Activated effector memory CD4-positive, alpha-beta T cell treated with Interleukin-2 at 50 U/mL for 16 hours (primary cell): Measurements from ENCODE around the gene RPS29.
A peak's percentile ranks its signal among the peaks of the same experiment; 100 is the strongest.
"Not testable (repeated sequence)": the region's sequence is repeated elsewhere in the genome, so short reads cannot be mapped to it uniquely, and the experiment has no call there.

Experiments
- DNase-seq: peaks from one replicate; pipeline ENCODE4 v3.0.0-alpha.2; 2020

The RPS29 gene

DNA sequence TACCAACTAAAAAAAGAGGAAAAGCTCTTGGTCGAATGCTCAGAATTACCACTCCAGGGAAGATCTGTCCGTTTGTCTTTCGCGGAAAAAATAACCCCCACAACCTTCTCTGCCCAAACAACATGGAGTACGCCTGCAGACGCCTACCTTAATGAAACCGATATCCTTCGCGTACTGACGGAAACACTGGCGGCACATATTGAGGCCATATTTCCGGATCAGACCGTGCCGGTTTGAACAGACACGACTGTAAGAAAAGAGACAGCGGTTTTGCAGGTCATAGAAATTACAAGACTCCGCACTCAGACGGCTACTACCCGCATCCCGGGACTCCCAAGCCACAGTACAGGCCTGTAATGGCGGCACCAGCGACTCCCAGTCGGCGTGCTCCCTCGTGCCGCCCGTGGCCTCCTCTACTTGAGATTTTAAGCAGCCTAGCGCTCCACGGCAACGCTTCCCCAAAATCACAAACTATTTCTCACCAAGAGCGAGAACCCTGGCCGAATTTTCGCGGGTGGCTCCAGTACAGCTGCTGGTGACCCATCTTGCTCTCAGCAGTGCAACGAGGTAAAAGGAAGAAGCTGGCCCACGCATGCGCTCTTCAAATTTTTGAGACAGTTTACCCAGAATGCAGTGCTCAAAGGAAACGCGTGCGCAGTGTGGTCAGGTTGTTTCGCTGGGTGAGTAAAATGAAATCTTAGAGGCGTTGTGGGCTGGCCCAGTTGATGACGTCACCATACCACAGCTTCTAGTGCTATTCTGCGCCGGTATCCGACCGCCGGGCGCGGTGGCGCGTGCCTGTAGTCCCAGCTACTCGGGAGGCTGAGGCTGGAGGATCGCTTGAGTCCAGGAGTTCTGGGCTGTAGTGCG, at the start of gene RPS29:
Gene RPS29 (minus strand): TSS at position 578 of the 870 bp plus-strand sequence. CDS start 34 bp downstream, at position 544.
- peak; percentile 97 for DNase-seq

DNA sequence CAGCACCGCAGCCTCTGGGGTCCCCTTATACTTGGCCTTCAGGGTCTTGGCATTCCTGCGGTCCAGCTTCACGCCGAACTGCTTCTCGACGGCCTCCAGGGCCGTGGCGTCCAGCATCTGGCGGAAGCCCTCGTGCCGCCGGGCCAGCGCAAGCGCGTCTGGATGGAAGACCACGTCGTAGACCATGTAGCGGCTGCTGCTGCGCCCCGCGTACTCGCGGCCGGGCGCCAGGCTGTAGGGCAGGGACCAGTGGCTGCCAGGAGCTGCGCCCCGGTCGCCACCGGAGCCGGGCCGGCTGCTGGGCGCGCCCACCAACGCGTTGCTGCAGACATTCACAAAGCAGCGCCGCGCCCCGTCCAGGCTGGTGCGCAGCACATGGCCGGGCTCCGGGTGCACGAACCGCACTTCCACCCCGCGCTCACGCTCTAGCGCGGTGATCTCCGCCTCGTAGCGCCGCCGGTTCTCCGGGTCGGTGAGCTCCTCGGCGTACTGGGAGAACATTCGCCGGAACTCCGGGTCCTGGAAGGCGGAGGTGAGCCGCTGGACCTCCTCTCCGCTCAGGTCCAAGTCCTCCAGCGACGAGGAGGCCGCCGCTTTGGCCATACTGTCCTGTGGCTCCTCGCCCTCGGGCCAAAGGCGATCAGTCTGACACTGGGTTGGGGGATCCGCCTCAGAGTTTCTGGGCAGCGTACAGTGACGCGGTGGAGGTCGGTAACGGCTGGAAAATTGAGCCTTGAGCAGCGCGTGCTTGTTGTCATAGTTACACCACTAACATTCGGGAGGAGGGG, 48.6 kb upstream of the RPS29 start, which contains the start of gene DNAAF2:
Gene DNAAF2 (minus strand): TSS at position 698 of the 788 bp plus-strand sequence. CDS start 95 bp downstream, at position 603.
- peak; percentile 53 for DNase-seq

DNA sequence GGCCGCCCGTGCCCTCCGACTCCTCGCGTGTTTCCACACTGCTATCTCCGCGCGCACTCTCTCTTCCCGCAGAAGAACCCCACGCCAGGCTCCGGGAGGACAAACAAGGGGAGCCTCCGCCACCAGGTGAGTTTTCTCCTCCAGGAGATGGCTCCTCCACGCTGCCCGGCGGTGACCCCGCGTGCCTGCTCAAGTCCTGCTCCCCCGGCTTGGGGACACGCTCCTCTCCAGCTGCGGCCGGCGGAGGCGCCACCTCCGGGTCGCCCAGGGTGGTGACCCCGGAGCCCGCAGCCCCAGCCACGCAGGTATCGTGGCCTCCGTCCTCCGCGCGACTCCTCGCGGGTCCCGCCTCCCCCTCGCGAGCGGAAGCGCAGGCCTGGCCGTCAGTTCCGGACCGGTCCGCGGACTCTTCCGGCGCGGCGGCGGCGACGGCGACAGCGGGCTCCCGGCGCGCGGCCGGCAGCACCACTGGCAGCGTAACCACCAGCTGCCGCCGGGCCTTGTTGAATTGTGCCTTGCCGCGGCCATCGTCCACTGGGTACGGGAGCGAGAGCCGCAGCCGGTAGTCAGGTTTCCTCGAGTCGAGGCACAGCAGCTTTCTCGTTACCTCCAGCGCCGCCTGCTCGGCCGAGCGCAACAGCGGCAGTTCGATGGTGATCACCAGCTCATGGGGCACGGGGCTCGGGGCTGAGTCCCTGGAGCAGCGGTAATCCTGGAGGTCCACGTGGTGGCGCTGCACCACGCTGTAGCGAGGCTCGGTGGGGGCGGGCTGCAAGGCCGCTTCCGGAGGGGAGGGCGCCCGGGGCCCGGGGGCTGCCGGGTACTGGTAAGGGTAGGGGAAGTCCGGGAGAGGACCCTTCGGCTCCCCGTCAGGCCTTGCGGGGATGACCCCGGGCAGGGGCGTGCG, 47.7 kb upstream of the RPS29 start:
- peak; percentile 90 for DNase-seq

DNA sequence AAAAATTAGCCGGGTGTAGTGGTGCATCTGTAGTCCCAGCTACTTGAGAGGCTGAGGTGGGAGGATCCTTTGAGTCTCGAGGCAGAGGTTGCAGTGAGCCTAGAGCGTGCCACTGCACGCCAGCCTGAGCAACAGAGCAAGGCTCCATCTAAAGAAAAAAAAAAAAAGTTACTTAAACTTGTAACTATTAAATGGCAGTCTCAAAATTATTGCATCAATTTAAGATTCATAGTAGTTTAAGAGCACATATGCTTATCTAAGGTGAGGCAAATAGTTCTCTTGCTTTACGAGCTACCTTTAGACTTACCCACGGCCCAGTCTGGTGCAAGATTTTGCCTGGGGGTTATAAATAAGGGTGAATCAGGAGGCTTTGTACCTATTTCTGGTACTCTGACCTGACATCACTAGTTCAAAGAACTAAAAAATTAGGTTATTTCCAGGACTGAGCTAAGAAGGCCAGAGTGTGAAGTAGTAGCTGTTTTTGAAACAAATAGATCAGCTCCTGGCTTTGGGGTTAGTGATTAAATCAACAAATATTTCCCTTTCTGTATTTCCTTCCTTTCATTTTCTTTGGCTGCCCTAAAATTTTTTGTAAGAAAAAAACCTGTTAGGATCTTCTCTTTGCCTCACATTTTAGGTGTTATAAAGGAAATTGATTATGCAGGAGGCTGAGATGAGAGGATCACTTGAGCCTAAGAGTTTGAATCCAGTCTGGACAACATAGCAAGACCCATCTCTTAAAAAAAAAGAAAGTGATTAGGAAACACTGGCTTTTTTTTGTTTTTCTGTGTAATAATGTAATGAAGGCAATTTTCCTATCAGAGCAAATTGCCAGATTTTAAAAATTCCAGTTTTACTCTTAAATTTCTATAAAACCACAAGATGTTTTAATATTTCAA, 38.0 kb upstream of the RPS29 start:
- DNase-seq = no peak

DNA sequence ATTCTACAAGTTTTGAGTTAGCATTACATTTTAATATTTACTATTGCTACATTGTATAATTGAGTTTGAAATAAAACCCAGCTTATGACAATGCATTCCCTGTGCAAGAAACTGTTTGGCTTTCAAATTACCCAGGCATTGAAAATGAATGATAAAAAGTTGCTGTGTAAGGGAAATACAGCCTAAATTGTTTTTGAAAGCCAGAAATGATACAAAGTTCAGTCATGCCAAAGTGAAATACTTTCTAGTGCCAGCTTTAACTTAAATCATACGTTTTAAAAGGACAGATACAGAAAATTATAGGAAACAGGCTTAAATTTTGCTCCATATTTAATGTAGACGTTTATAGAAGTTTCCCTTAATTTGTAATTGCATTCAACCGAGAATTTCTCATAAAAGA, 37.2 kb upstream of the RPS29 start:
- DNase-seq = no peak

DNA sequence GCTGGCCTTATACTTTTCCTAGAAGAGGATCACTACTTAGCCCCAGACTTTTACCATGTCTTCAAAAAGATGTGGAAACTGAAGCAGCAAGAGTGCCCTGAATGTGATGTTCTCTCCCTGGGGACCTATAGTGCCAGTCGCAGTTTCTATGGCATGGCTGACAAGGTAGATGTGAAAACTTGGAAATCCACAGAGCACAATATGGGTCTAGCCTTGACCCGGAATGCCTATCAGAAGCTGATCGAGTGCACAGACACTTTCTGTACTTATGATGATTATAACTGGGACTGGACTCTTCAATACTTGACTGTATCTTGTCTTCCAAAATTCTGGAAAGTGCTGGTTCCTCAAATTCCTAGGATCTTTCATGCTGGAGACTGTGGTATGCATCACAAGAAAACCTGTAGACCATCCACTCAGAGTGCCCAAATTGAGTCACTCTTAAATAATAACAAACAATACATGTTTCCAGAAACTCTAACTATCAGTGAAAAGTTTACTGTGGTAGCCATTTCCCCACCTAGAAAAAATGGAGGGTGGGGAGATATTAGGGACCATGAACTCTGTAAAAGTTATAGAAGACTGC, 35.9 kb upstream of the RPS29 start:
- no peak for DNase-seq

DNA sequence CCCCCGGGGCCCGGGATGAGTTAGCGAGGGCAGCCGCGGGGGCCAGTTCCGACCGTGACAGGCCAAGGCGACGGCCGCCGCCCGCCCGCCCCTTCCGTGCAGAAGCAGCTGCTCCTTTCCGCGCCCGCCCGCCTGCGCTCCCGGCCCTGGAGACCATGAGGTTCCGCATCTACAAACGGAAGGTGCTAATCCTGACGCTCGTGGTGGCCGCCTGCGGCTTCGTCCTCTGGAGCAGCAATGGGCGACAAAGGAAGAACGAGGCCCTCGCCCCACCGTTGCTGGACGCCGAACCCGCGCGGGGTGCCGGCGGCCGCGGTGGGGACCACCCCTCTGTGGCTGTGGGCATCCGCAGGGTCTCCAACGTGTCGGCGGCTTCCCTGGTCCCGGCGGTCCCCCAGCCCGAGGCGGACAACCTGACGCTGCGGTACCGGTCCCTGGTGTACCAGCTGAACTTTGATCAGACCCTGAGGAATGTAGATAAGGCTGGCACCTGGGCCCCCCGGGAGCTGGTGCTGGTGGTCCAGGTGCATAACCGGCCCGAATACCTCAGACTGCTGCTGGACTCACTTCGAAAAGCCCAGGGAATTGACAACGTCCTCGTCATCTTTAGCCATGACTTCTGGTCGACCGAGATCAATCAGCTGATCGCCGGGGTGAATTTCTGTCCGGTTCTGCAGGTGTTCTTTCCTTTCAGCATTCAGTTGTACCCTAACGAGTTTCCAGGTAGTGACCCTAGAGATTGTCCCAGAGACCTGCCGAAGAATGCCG, 35.1 kb upstream of the RPS29 start:
- DNase-seq = peak; percentile 57

DNA sequence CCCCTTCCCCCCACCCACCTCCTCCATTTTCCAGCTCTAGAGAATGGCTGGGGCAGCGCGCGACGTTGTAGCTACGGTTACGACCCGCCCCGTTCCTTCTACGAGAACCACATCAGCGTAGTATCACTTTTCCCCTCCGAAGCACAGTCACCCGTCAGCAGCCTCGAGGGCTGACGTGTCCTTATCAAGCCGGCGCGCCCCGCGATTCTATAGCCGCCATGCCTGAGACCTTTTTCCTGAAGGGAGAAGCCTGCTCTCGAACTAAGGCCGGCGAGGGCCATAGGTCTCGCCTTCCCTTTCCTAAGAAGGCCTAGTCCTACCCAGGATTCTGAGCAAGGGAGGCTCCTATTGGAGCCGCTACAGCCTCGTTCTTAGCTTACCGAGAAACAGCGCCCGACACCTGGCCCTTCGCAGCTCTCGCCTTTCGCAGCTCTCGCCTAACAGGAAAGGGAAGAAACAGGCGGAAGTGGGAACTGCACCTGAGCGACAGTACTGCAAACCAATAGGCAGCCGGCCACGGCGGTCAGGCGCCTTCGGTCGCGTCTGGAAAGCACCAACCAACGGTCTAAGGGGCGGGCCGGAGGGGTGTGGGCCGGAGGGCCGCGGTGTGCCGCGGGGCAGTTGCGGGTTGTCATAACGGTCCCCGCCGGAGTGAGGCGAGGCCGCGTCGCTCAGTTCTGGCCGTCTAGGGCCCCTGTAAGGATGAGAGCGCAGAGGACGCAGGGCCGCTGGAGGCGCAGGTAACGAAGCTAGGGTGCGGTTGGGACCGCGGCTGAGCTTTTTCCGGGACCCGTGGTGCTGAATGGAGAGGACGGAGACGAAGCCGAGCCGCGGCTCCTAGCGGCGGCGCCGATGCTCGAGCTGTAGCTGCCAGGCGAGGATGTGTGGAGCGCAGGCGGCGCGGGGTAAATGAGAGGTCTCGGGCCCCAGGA, 34.3 kb upstream of the RPS29 start, which contains the start of the genes MGAT2 and RPL36AL:
Gene MGAT2 (plus strand): TSS at position 618 of the 932 bp plus-strand sequence. CDS start 470 bp downstream, outside the sequence.
Gene RPL36AL (minus strand): TSS at position 445 of the 932 bp plus-strand sequence. CDS start 1,522 bp downstream, outside the sequence.
- peak; percentile 92 for DNase-seq

DNA sequence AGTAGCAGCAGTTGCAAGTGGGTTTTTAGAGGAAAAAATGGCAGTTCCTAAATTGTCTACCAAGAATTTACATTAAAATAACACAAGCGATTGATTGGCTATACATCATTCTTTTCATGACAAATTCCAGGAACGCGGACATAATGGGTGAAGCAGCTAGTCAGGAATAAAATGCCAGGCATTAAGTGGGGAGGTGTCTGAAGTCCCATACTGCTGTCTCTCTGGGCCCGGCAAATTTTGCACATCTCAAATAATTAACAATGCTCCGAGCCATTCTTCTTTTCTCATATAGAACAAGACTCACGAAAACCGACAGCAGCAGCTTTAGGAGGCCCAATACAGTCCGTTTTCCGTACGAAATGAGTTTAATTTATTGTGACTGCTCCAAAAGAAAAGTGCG, 33.5 kb upstream of the RPS29 start:
- no peak for DNase-seq

DNA sequence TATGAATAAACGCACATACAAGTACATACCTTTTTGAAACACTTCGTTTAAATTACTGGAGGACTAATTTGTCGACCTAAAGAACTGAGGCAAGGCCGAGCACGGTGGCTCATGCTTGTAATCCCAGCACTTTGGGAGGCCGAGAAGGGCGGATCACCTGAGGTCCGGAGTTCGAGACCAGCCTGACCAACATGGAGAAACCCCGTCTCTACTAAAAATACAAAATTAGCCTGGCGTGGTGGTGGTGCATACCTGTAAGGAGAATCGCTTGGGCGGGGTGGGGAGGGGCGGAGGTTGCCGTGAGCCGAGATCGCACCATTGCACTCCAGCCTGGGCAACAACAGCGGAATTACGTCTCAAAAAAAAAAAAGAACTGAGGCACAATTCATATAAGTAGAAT, 33.1 kb upstream of the RPS29 start:
- DNase-seq = not testable (repeated sequence)

DNA sequence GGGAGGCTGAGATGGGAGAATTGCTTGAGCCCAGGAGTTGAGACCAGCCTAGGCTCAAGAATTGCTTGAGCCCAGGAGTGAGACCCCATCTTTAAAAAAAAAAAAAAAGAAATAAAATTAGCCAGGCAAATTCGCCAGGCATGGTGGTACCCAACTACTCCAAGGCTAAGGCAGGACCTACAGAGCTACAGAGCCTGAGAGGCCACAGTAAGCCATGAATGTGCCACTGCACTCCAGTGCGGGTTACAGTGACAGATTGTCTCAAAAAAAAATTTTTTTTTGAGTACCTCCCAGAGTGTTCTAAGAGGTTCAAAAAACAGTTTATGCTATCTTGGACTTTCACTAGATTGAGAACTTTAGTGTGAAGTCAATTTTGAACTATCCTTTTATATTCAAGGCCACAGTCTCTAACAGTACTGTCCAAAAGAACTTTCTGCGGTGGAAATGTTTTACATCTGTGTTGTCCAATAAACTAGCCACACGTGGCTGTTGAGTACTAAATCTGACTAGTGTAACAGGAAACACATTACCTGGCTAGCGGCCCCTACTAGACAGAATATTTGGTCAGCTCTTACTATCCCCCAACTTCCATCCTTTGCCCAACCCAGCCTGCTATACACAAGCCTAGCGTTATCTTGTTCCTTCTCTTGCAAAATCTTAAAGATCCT, 31.8 kb upstream of the RPS29 start:
- no peak for DNase-seq

DNA sequence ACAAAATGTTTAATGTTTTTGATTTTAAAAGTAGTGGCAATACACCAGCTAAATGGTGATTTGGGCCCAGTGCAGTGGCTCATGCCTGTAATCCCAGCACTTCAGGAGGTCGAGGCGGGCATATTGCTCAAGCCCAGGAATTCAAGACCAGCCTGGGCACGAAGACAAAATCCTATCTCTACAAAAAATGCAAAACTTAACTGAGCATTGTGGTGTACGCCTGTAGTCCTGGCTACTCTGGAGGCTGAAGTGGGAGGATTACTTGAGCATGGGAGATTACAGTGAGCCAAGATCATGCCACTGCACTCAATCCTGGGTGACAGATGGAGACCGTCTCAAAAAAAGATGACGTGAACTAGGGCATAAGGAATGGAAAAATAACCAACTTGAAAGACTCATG, 29.6 kb upstream of the RPS29 start:
- DNase-seq = no peak

DNA sequence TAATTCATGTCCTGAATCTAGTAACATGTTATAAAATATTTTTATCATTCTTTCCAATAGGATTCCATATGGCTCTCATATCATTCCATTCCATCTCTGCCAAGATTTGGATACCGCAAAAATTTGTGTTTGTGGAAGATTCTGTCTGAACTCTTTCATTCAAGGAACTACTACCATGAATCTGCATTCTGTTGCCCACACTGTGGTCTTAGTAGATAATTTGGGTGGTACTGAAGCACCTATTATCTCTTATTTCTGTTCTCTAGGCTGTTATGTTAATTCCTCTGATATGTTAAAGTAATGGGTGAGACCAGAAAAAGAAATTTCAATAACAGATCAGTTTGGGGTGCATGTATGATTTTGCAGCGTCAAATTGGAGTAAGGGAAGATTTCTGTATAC, 28.0 kb upstream of the RPS29 start:
- no peak for DNase-seq

DNA sequence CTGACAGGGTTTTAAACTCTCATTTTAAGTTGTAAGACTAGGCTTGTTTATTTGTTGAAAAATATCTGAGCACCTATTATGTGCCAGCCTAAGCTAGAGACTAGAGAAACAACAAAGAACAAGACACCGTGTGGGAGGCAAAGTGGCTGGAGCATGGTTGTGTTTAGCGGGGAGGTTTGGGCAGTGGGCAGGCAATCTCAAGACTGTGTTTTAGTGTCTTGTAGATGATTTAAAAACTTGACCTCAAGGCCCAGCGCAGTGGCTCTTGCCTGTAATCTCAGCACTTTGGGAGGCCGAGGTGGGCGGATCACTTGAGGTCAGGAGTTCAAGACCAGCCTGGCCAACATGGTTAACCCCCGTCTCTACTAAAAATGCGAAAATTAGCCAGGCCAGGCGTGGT, 26.5 kb upstream of the RPS29 start:
- no peak for DNase-seq

DNA sequence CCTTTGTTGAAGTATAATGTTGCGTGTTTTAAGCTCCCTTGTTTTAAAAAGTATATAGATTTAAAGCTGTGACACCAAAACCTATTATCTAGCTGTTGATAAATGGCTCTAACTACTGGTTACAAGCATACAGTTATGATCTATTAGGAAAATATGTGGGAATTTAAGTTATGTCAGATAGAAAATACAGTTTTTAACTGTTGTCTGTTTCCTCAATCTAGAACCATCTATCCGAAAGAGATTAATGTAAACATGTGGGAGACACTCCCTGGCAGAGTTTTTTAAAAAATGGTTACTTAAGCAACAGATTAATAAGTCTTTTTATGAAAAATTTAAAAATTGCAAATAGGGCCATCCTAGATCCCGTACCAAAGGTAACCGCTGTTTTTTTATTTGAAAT, 26.1 kb upstream of the RPS29 start:
- DNase-seq = no peak

DNA sequence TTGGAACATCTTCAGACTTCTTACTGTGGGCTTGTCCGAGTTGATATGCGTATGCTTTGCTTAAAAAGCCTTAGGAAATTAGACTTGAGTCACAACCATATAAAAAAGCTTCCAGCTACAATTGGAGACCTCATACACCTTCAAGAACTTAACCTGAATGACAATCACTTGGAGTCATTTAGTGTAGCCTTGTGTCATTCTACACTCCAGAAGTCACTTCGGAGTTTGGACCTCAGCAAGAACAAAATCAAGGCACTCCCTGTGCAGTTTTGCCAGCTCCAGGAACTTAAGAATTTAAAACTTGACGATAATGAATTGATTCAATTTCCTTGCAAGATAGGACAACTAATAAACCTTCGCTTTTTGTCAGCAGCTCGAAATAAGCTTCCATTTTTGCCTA, 21.4 kb upstream of the RPS29 start:
- DNase-seq = no peak

DNA sequence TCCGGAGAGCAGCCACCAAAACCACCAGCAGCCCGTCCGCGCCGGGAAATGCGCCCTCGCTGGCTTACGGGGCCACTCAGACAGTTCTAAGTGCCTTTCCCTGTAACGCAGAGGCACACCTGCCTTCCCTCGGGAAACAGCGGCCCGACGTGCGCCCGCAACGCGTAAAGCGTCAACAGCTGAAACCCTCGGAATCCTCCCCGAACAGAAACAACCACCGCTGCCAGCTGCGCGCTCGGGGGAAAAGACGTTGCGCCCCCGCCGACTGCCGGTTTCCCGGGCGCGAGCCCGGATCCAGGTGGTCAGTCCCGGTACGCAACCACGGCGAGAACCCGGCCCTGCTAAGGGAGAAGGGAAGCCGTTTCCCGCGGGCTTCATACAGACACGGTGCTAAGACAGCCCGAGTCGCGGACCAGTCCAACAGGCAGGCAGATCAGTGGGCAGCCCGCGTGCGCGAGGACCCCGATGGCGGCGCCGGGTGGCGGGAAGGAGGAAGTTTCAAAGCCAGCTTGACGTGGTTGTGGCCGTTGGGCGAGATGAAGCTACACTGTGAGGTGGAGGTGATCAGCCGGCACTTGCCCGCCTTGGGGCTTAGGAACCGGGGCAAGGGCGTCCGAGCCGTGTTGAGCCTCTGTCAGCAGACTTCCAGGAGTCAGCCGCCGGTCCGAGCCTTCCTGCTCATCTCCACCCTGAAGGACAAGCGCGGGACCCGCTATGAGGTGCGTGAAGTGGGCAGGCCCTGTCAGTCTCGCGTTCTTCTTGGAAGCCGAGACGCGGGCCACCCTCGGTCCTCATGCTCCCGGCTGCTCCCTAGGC, 12.5 kb upstream of the RPS29 start, which contains the start of gene LRR1:
Gene LRR1 (plus strand): TSS at position 456 of the 816 bp plus-strand sequence. CDS start 81 bp downstream, at position 537.
- peak; percentile 87 for DNase-seq

DNA sequence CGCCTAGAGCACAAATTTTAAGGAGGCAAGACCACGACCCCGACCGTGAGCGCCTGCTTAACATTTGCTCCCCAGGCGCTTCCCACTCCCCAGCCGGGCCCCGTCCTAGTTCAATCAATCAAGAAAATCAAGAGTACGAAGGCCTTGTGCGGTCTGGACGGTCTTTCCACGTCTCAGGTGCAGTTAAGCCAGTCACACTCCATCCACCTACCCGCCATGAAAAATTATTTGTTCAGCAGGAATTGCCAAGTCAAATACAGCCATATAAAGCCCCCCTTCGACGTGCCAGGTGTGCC, 12.0 kb upstream of the RPS29 start:
- DNase-seq = no peak
